Measurements from ENCODE around the gene LRCOL1. TPM values are rescaled to one million over a fixed set of nuclear protein-coding genes. Genes with fewer than 3 reads are reported as not detected.

LRCOL1 gene
- total and polyA plus RNA-seq, 2 experiments from 2014 or later: 1.7 TPM; not detected in 1

- peak overlapping the region; percentile 96 for H3K4me3 ChIP-seq
- Mint-ChIP-seq H3K27ac (peak overlapping the region; percentile 86), H3K36me3 (ENCODE audit: low read depth) (peaks cover 13% of the 10 kb centered on the region), H3K27me3 (ENCODE audit: insufficient read depth, low read depth, poor library complexity) (peaks cover 32% of the 10 kb centered on the region), H3K4me3 (peak overlapping the region; percentile 86), H3K4me1 (peaks cover 7% of the 10 kb centered on the region), H3K9me3 (no peaks in the 10 kb centered on the region; the same call in 2 of the 3 replicates)
- DNase-seq (ENCODE audit: low spot score) (peak; percentile 92), ATAC-seq (peak; percentile 77)
- peak overlapping the region; percentile 86; the same call in 1 of the 2 replicates for H3K27ac ChIP-seq (ENCODE audit: low read depth)
- H3K79me2 ChIP-seq (replicated peaks; ENCODE audit: insufficient read depth): peaks cover 42% of the 10 kb centered on the region
- no peaks in the 10 kb centered on the region; the same call in 1 of the 2 replicates for H3K4me1 ChIP-seq (ENCODE audit: insufficient read depth)
- no peaks in the 10 kb centered on the region for H3K9me2 ChIP-seq (ENCODE audit: insufficient read depth)
- 0 out of 2 replicates have a peak, but pooled peaks cover 4% of the 10 kb centered on the region for H3F3A ChIP-seq (replicated peaks; ENCODE audit: low read depth)
- H3K4me2 ChIP-seq: peak overlapping the region; percentile 96
- TF ChIP-seq POLR2AphosphoS5 (IDR thresholded peaks at IDR 0.05; ENCODE audit: low read depth) (peak; percentile 78), CTCF (conservative IDR thresholded peaks at IDR 0.05; ENCODE audit: low read depth in 2 of 2) (peak; percentile 91 to 92), ZNF331 (CRISPR knock-in tag; IDR thresholded peaks at IDR 0.05; ENCODE audit: low read depth) (no peak)
- H2AFZ ChIP-seq: no peak overlapping the region
- H3K27me3 ChIP-seq (ENCODE audit: insufficient read depth): peaks cover 32% of the 10 kb centered on the region
- H4K20me1 ChIP-seq (replicated peaks; ENCODE audit: insufficient read depth): peaks cover 17% of the 10 kb centered on the region
- H3K36me3 ChIP-seq (ENCODE audit: insufficient read depth): no peaks in the 10 kb centered on the region
These were observed 49.6 kb downstream of the LRCOL1 start for GRCh38 chr12:132560614-132561426.

- H3K4me3 Mint-ChIP-seq: peak overlapping the region; percentile 86; the same call in 2 of the 3 replicates
These were observed 50.1 kb downstream of the LRCOL1 start for GRCh38 chr12:132560364-132560613.

More at GRCh38 chr12:132560364-132560613, 50.1 kb downstream of the LRCOL1 start:
- H3K4me1 ChIP-seq (ENCODE audit: insufficient read depth): no peaks in the 10 kb centered on the region; the same call in 1 of the 2 replicates
- no peak overlapping the region for H2AFZ ChIP-seq
- peak overlapping the region; percentile 96 for H3K4me3 ChIP-seq
- no peaks in the 10 kb centered on the region for H3K9me2 ChIP-seq (ENCODE audit: insufficient read depth)
- peak; percentile 56 for DNase-seq (ENCODE audit: low spot score)
- peaks cover 9% of the 10 kb centered on the region for H3K36me3 Mint-ChIP-seq (ENCODE audit: low read depth)
- peaks cover 36% of the 10 kb centered on the region for H3K27me3 ChIP-seq (ENCODE audit: insufficient read depth)
- TF ChIP-seq CTCF (conservative IDR thresholded peaks at IDR 0.05; ENCODE audit: low read depth in 2 of 2) (no peak), REST (IDR thresholded peaks at IDR 0.05; ENCODE audit: unreplicated experiment) (no peak), ZNF114 (CRISPR knock-in tag; IDR thresholded peaks at IDR 0.05) (no peak), ZNF331 (CRISPR knock-in tag; IDR thresholded peaks at IDR 0.05; ENCODE audit: low read depth) (no peak), CREB1 (CRISPR knock-in tag; IDR thresholded peaks at IDR 0.05; ENCODE audit: low read depth) (no peak), EZH2 (IDR thresholded peaks at IDR 0.05; ENCODE audit: low read depth, unreplicated experiment) (no peak)
- 0 out of 2 replicates have a peak, but pooled peaks cover 4% of the 10 kb centered on the region for H3F3A ChIP-seq (replicated peaks; ENCODE audit: low read depth)
- H3K4me1 Mint-ChIP-seq: peaks cover 7% of the 10 kb centered on the region
- no peak overlapping the region for H3K27ac Mint-ChIP-seq
- ATAC-seq: peak; percentile 23; the same call in 2 of the 3 replicates
- no peaks in the 10 kb centered on the region; the same call in 2 of the 3 replicates for H3K9me3 Mint-ChIP-seq
- no peak overlapping the region for H3K27ac ChIP-seq (ENCODE audit: low read depth)
- peaks cover 36% of the 10 kb centered on the region for H3K79me2 ChIP-seq (replicated peaks; ENCODE audit: insufficient read depth)
- no peaks in the 10 kb centered on the region for H3K36me3 ChIP-seq (ENCODE audit: insufficient read depth)
- peaks cover 35% of the 10 kb centered on the region for H3K27me3 Mint-ChIP-seq (ENCODE audit: insufficient read depth, low read depth, poor library complexity)
- H4K20me1 ChIP-seq (replicated peaks; ENCODE audit: insufficient read depth): peaks cover 12% of the 10 kb centered on the region
- H3K4me2 ChIP-seq: peak overlapping the region; percentile 96
